GM19372 (cell line): ENCODE data around the gene ABCC4.

ENCODE experiments used
- ATAC-seq: cut with Tn5 transposase; IDR thresholded peaks from one replicate; pipeline ENCODE4 v1.9.1; 2021; ENCODE audit warnings: mild to moderate bottlenecking, low read depth, moderate library complexity; ENCODE audit not compliant: unreplicated experiment

Gene ABCC4

GRCh38 chr13:95301183-95301967, at the start of gene ABCC4:
ABCC4 (minus strand) TSS chr13:95301451; CDS start chr13:95301314, 137 bp downstream.
- peak; percentile 86 for ATAC-seq

- no peak for ATAC-seq
Measured at GRCh38 chr13:95349267-95349666, 48.0 kb upstream of the ABCC4 start.

GRCh38 chr13:95343944-95344343, 42.7 kb upstream of the ABCC4 start:
- ATAC-seq = no peak

GRCh38 chr13:95341441-95341840, 40.2 kb upstream of the ABCC4 start:
- no peak for ATAC-seq

GRCh38 chr13:95338905-95339304, 37.7 kb upstream of the ABCC4 start:
- no peak for ATAC-seq

- ATAC-seq = no peak
Measured at GRCh38 chr13:95337597-95337996, 36.3 kb upstream of the ABCC4 start.

GRCh38 chr13:95335667-95336066, 34.4 kb upstream of the ABCC4 start:
- no peak for ATAC-seq

GRCh38 chr13:95328386-95328785, 27.1 kb upstream of the ABCC4 start:
- ATAC-seq = no peak

GRCh38 chr13:95327190-95327589, 25.9 kb upstream of the ABCC4 start:
- no peak for ATAC-seq

GRCh38 chr13:95326695-95327094, 25.4 kb upstream of the ABCC4 start:
- no peak for ATAC-seq

- no peak for ATAC-seq
Measured at GRCh38 chr13:95325485-95325884, 24.2 kb upstream of the ABCC4 start.

- ATAC-seq = no peak
Measured at GRCh38 chr13:95323930-95324662, 22.8 kb upstream of the ABCC4 start.

GRCh38 chr13:95319551-95320274, 18.5 kb upstream of the ABCC4 start:
- ATAC-seq = no peak

GRCh38 chr13:95317039-95317989, 16.1 kb upstream of the ABCC4 start:
- ATAC-seq = no peak

GRCh38 chr13:95315752-95316151, 14.5 kb upstream of the ABCC4 start:
- ATAC-seq = no peak

GRCh38 chr13:95307507-95307906, 6.3 kb upstream of the ABCC4 start:
- no peak for ATAC-seq

GRCh38 chr13:95304453-95304852, 3.2 kb upstream of the ABCC4 start:
- no peak for ATAC-seq

GRCh38 chr13:95301968-95302393, 730 bp upstream of the ABCC4 start:
- ATAC-seq = no peak

- peak; percentile 36 for ATAC-seq
Measured at GRCh38 chr13:95300625-95301182, 547 bp downstream of the ABCC4 start.
